ENCODE measurements around the gene CHTOP.
"Not testable (repeated sequence)": the region's sequence is repeated elsewhere in the genome, so short reads cannot be mapped to it uniquely, and the experiment has no call there.

Gene CHTOP

GRCh38 chr1:153635872-153636271, 2.0 kb downstream of the CHTOP start:
- DNase-seq, result no peak

- no peak for DNase-seq
Observed at GRCh38 chr1:153636312-153636711, 2.4 kb downstream of the CHTOP start.

- no peak for DNase-seq
Observed at GRCh38 chr1:153638261-153638660, 4.4 kb downstream of the CHTOP start.

GRCh38 chr1:153639280-153639679, 5.4 kb downstream of the CHTOP start:
- no peak for DNase-seq

- not testable (repeated sequence) for DNase-seq
Observed at GRCh38 chr1:153640213-153640612, 6.3 kb downstream of the CHTOP start.

DNA sequence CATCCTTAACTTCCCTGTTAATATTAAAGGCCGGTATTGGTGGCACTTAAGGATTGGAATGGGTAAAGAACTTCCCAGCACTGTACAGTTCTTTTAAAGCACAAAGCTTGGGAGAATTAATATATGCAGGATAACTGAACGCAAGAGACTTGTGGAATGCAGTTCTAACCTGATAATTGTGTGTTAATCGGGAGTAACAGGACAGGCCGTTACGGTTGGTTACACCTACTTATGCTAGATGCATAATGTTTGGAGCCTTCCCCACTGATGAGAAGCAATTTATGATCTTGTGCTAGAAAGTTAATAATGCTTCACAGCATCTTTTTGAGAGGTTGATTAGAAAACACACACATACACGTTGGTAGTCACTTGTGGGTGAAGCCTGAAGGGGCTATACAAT, 7.0 kb downstream of the CHTOP start:
- DNase-seq, result no peak

DNA sequence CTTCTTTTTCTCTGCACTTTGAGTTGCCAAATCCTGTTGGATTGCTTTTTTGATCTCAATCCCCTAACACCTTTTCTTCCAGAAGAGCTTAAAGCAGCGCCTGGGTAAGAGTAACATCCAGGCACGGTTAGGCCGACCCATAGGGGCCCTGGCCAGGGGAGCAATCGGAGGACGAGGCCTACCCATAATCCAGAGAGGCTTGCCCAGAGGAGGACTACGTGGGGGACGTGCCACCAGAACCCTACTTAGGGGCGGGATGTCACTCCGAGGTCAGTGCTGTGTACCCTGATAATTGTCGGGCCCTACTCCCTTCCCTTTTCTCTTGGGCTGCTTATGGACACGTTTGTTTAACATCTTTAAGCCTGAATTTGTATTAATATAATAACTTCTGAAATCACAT, 8.3 kb downstream of the CHTOP start:
- DNase-seq, result no peak

- no peak for DNase-seq
Observed at GRCh38 chr1:153643100-153643499, 9.2 kb downstream of the CHTOP start.

GRCh38 chr1:153643816-153644215, 9.9 kb downstream of the CHTOP start:
- DNase-seq, result no peak

DNA sequence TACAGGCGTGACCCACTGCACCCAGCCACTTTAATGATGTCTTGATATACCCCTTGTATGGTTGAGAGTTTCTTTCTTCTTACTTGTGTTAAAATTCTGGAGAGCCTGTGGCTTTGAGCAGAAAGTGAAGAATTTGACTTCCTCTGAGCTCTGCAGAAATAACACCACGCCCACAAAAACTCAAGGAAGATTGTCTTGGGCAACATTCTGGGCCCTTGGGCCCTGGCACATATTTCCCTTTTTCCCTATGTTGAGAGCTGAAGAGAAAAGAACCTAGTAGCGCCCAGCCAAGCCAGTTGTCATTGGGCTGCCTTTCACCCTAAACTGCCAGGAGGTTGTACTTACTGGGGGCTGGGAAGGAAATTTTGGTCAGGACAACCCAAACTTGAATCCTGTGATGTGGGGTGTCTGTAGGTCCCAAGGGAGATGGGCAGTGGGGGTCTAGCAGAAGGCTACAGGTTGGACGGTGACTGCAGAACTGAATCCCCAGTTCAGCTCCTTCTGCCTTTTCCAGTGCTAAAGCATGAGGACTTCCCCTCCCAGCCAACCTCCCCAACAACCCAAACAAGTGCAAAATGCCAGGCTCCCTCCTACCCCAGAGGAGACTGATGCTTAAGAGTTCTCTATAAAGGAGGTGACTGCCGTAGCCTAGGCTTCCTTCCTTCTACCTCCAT, 12.9 kb downstream of the CHTOP start:
- DNase-seq, result no peak

- DNase-seq, result no peak
Observed at GRCh38 chr1:153647346-153647714, 13.5 kb downstream of the CHTOP start.

GRCh38 chr1:153648000-153648643, 14.3 kb downstream of the CHTOP start:
- no peak for DNase-seq

GRCh38 chr1:153649137-153649862, 15.4 kb downstream of the CHTOP start:
- peak in 1 of 2 donors; percentile 43 for DNase-seq

- no peak for DNase-seq
Observed at GRCh38 chr1:153649863-153650235, 16.0 kb downstream of the CHTOP start.

DNA sequence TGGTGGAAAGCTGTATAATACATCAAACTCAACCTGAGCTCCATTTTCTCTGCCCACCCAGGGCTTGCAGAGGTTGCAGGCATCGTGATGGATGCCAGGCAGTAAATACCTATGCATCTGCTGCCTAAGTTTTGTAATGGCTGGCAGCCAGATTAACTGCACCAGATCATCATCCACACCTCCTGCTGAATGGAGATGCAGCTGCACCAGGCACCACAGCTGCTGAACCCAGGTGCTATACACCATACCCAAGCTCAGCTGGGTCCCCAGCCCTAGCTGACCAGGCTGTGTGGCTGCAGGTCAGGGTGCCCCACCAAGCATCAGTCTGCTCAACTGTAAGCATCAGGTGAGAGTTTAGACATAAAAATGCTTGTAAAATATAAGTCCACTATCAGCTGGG, 17.9 kb downstream of the CHTOP start:
- no peak for DNase-seq

DNA sequence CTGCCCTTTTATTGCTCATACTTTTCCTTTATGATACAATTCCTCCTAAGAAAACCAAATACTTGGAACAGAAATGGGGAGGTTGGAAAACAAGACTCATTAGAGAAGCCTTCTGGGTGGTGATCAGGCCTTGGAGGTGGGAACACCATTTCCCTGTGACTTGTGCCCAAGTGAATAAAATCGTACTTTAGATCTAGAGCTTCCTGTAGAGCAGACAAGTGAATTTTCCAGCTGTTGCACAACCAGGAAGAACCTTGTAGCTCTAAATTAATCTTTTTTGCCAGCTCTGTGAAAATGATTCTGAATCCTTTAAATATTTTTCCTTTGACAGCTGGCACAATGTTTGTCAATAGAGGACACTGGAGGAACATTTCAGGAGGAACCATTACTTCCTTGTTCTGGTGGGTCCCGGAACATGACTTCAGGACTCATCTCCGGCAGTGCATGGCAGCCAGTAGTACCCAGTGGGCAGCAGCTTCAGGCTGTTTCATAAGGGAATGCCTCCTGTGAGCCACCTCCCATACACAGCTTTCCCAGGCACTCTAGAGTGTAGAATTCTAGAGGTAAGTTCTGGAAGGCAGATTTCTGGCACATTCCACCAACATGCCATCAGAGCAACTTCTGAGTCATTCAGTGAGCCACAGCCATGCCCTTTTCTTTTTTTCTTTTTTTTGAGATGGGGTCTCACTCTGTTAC, 19.1 kb downstream of the CHTOP start:
- no peak for DNase-seq

DNA sequence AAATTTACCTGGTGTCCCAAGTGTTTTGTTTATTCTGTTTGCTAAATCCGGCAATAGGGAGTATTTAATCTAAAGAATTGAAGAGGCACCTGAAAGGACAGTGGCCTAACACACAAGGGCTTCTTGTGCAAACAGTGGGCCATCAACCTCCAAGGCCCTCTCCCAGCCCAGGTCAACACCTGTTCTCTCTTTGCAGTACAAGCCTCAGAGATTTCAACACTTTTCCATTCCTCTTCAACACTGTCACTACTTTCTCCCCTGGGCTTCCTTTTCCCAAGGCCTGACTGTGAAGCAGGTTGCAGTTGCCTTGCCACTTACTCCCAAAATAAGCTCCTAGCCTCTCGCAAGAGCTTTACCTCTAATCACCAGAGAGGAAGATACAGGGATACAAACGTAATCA, 21.5 kb downstream of the CHTOP start:
- DNase-seq, result no peak

DNA sequence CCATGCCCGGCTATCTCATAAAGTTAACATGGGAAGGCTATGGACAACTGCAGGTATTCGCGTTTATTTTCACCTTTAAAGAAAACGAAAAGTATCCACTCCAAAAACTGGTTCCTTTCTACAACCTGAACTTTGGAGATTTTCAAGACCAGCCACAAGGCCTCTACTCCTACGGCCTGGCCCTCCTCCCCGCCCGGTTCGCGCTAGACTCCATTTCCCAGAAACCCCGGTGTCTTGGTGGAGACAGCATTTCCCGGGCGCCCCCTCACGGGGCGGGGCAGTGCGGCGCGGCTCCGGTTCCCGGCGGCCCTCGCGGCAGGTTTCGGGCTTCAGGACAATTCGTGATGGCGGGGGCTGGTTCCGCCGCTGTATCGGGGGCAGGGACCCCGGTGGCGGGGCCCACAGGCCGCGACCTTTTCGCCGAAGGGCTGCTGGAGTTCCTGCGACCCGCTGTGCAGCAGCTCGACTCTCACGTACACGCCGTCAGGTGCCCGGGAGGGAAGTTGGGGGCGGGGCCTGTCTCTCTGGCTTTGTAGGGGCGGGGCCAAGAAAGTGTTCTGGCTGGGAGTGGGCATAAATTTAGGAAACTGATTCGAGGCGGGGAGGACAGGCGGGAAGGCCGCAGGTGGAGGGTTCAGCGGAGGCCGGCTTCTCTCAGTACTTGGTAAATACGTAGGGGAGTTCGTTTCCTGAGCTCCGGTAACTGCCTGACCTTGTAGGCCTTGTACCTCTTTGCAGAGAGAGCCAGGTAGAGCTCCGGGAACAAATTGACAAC, 24.7 kb downstream of the CHTOP start, which contains the start of gene SNAPIN:
SNAPIN (plus strand) TSS at position 304 of the 775 bp plus-strand sequence; CDS start at position 345, 41 bp downstream.
- peak; percentile 89 to 93 for DNase-seq

DNA sequence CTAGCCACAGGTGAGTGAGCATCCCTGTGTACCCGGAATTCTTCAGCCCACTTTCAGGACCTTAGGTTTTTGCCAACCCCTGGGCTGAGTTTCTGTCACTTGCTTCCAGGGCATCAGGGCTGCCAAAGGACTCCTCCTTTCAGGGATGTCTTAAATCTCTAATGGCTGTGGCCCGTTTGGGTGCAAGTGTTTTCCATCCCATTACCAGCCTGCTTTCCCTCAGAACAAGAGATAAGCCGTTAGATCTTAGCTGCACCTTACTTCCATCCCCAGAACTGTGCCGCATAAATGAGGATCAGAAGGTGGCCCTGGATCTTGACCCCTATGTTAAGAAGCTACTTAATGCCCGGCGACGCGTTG, 25.3 kb downstream of the CHTOP start:
- no peak for DNase-seq

GRCh38 chr1:153659656-153660055, 25.8 kb downstream of the CHTOP start:
- DNase-seq, result no peak

DNA sequence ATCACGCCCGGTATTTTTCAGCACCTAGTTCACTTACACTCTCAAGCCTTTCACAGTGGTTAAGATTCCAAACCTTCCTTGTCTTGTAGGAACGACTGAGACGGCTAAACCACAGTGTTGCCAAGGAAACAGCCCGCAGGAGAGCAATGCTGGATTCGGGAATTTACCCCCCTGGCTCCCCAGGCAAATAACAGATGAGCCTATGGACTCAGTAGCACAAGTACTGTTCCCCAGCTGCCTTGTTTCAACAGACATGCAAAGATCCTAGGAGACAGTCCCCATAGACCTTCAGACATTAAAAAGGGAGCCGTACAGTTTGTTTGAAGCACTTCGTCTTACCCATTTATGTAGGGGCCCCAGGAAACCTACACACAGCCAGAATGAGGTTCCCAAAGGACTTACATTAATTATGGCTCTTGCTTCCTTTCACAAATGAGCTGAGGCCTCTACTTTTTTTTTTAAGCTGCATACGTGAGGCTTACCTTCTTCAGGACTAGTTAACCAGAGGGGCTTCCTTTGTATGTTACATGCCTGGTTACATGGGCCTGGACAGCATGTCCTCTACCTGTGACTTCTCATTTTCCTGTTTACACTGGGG, 27.3 kb downstream of the CHTOP start:
- DNase-seq, result no peak

- DNase-seq, result no peak
Observed at GRCh38 chr1:153662269-153662668, 28.4 kb downstream of the CHTOP start.

All from CD4-positive, alpha-beta T cell treated with Interferon alpha-2 for 1 hour (primary cell).